ENCODE measurements around the gene MOSPD2.

MOSPD2 gene

DNA sequence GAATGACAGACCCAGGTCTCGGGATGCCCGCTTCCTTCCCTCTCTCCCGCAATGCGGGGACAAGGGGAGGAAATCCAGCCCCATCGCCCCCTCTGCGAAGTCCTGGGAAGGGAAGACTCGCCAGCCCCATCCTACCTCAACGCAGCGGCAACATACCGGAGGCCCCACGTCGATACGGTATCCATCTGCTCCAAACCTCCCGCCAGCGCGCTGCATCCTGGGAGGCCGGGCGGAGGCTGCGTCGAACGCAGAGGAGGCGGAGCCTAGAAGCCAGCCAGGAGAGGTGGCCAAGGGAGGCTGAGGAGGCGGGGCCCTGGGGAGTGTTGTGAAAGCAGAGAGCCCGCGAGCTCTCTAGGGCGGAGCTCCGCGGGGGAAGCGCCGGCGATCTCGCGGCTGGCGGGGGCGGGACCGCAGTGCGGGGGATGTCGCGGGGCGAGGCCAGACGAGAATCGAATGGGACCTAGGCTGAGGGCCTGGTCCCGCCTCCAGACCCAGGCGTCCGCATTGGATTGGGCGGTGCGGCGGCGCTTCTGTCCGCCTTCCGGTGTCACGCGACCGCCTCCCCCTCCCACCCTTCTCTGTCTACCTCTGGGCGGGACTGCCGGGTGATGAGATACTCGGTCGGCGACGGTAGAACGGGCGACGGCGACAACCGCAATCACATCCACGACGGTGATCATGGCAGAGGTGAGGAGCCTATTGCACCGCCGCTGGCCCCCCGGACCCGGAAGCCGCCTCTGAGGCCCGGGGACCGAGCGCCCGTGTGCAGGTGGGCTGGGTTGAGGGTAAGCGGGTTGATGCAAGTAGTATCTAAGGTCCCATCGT, at the start of gene MOSPD2, which contains the start of gene FANCB:
Gene MOSPD2 (plus strand): TSS at position 571 of the 825 bp plus-strand sequence. CDS start 108 bp downstream, at position 679.
Gene FANCB (minus strand): TSS at position 219 of the 825 bp plus-strand sequence. CDS start 7,559 bp downstream, outside the sequence.
- peak; percentile 87 to 96 for DNase-seq

DNA sequence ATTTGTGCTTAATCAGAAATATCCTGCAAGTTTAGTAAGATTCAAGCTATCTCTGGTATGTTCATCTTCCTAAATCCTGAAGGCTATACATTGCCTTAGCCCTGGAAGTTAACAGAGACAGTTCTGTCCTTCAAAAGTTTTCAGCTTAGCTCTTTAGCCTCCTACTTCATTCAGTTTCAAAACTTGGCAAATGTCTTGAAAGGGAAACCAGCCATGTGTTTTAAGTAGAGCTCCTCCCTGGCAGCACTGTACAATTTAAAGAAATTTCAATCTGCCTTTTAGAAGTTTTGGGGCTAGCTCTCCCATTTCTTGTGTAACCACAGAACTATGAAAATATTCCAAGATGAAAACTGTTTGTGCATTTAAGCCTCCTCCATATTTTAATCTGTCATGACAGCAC, 47.4 kb upstream of the MOSPD2 start:
- no peak for DNase-seq

DNA sequence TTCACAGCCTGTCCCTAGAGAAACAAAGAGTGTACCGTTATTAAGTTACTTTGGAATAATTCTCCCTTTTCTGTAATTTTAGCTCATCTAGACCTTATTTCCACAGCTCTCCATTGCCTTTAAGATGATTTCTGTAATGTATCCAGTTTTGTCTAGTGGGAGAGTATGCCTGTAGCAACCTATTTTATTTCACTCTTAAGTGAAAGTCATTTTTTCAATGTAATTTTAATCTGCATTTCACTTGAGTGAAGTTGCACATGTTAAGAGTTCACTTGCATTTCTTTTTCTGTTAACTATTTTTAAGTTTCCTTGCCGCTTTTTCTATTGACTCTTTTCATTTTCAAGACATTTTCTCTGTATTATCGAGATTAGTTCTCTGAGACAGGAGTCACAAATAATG, 46.9 kb upstream of the MOSPD2 start:
- DNase-seq: no peak

DNA sequence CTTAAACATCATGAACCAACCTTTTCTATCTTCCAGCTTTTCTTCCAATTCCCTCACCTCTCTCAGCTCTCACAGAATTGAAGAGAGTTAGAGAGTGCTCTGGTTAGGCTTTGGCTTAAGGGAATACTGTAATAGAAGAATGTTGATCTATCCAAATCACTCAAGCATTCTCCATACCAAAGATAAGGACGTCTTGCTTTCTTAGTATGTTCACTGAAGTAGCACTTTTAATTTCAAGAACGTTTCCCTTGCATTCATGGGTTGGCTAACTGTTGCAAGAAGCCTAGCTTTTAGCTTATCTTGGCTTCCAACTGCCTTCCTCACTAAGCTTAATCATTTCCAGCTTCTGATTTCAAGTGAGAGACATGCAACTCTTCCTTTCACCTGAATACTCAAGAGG, 43.6 kb upstream of the MOSPD2 start:
- no peak for DNase-seq

DNA sequence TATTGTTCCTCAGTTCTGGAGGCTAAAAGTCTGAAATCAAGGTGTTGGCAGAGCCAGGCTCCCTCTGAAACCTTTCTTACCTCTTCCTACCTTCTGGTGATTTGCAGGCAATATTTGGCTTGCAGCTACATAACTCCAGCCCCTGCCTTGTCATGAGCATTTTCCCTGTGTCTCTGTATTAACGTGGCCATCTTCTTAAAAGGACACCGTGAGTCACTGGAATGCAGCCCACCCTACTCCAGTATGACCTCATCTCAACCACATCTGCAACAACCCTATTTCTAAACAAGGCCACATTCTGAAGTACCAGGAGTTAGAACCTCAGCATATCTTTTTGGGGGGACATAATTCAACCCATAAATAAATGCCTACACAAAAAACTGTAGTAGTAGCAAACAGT, 41.1 kb upstream of the MOSPD2 start:
- no peak for DNase-seq

DNA sequence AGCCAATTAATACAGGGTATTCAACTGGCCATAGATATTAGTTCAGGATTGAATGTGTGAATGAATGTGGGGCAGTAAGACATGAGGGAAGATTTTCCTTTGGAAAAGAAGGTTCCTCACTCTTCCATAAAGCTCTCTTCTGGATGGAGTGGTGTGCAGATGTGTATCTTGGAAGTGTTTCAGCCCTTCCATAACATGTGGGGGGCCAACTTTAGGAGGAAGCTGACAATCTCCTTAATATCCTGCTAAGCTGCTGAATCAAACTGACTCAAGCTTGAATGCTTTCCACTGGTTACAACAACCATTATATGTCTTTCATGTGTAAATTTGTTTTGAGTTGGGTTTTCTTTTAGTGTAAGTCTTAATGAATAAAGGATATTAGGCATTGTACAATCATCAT, 40.6 kb upstream of the MOSPD2 start:
- DNase-seq: no peak

DNA sequence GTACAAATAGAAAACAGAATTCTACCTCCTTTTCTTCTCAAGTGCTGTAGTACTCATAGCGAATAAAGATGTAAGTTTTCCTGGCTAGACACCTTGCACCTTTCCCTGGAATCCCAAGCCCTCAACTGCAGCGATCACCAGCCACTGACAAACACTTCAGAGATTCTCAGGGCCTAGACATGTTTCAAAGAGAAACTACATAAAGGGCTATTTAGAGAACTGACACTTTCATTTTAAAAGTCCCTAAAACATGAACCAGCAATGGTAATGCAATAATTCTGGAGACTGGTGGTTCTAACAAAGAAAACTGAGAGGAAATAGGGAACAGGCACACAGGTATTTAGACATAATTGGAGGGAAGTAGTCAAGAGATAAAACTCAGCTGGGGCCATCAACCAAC, 36.1 kb upstream of the MOSPD2 start:
- no peak for DNase-seq

DNA sequence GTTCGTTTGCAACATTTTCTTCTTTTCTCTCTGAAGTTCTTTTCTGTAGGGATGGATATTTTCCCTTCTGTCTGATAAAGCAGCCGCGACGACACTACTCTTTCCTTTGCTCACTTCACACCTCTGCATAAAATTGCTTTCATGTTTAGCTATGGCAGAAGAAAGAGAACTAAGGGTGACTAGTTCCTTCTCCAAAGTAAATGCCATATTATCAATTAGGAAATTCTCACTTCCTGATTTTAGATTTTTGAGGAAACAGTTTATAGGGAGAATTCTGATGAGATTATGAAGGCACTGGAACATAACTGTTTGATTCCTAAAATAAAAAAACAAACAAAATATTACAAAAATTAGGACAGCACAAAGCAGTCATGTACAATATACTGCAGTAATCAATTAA, 29.6 kb upstream of the MOSPD2 start:
- no peak for DNase-seq

DNA sequence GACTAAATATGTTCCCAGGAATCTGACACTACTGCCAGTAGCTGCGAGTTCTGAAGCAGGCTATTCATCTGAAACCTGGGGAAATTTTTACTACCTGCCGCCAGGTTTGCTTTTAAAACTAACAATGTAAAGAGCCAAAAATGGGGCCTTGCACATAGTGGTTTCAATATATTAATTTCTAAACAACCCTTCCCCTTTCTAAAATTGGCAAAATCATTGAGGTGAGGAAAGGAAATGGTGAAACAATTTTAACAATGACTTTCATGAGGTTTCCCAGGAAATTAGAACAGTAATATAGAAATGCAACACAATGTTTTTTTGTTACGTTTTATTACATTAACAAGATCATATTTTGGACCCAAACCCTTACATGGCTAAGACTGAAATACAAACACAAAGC, 21.7 kb upstream of the MOSPD2 start:
- no peak for DNase-seq

DNA sequence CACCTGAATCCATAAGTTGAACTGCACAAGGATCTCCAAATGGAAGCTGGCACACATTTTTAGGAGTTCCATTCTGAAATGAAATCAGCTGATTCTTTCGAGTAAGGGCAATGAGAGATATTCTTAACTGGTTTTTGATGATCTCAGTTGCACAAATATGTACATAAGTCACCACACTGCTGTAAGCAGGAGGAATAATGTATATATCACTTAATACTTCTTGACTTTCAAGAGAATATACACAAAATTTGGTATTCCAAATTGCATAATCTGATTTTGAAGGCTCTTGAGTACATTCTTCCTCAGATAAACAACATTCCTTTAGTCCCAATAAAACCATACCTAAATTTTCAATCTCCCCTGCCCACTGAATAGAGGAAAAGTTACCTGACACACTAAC, 8.6 kb upstream of the MOSPD2 start:
- no peak for DNase-seq

DNA sequence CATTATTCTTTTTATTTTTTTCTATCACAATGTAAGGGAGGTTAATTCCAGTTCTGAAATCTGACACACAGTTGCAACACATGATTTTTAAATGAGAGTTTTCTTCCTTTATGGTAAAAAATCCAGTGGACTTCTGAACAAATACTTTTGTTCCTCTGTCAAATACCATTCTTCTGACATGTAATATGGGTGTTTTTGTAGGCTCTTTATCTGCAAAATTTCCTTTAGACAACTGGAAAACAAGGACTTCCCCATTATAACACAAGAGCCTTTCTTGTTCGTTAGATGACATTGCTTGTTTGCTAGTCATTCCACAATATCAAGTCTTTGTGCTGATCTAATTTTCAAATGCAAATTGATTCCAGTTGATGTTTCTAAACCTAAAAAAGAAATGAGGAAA, 8.0 kb upstream of the MOSPD2 start:
- no peak for DNase-seq

DNA sequence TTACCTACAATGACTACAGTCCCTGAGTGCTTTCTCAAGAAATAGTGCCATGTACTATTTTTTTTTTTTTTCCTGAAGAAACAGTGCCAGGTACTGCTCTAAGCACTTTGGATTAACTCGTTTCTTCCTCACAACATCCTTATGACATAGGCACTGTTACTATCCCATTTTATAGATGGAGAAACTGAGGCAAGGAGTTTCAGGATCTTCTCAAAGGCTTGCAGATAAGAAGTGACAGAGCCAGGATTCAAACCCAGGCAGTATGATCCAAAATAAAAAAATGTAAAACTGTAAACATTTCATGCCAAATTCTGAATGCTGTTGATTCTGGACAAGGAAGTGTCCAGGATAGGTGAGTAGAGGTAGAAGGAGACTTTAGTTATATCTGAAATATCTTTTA, 1.5 kb upstream of the MOSPD2 start:
- no peak for DNase-seq

DNA sequence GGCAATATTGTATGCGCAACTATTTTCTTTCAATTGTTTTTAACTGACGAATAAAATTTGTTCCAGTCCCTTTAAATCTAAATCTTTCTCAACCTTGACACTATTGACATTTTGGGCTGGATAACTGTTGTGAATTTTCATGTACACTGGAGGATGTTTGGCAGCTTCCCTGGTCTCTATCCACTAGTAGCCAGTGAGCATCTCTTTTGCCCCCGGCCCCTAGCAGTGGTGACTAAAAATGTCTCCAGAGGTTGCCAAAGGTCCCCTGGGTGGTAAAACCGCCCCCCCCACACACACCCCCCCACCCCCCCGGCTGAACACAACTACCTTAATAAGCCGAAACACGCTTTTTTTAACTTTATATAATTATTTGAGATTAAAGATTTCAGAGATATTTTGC, 866 bp upstream of the MOSPD2 start:
- no peak for DNase-seq

DNA sequence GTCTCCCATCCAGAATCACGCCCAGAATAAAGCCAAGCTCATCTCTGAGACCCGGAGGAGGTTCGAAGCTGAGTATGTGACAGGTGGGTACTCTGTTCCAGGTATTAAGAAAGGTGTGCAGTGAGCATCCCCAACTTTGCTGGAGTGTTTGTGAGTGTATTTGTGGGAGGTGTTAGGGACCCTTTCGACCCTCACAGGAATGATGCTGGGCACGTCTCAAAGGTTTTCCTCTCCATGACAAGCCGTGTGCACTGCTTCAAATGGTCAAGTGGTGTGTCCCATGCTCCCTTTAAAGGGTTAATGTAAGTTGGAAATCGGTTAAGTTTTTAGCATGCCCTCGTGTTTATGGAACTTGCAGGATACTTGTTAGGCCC, 442 bp downstream of the MOSPD2 start:
- DNase-seq: no peak

DNA sequence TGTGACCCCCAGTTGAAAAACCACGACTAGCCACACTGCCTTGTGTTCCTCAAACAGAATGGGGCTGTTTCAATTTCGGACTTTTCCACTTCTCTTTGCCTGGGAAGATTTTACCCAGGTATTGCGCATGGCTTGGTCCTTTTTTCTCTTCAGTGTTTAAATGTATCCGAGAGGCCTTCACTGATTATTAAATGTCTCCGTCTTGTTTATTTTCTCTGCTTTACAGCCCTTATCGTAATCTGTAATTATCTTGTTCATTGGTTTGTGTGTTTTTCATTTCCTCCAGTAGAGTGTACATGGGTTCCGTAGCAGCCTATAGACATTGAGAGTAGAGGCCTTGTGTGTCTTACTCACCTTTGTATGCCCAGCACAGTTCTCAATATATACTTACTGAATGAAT, 2.4 kb downstream of the MOSPD2 start:
- no peak for DNase-seq

DNA sequence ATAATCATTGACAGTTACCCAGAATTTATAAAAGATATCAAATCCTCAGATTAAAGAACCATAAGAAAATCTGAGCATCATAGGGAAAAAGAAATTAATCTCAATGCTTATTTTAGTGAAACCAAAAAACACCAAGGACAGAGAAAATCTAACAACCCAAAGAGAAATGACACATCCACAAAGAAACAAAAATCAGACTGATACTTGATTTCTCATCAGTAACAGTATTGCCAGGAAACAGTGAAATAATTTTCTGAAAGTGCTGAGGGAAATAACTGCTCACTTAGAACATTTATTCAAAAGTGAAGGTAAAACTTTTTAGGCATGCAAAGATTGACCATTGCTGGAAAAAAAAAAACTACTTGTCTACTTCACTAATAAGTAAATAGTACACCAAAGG, 10.6 kb downstream of the MOSPD2 start:
- no peak for DNase-seq

DNA sequence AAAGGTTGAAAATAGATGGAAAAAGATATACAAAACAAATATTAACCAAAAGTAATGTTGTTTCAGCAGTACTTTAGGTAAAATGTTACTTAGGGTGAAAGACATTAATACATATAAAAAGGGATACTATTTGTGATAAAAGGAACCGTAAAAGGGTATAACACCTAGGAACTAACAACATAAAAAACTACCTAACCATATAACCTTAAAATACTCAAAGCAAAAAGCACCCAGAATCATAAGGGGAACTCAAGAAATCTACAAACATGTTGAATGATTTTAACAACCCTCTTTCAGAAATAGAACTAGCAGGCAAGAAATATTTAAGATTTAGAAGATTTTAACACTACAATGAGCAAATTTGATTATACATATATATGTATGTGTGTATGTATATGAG, 11.5 kb downstream of the MOSPD2 start:
- no peak for DNase-seq

DNA sequence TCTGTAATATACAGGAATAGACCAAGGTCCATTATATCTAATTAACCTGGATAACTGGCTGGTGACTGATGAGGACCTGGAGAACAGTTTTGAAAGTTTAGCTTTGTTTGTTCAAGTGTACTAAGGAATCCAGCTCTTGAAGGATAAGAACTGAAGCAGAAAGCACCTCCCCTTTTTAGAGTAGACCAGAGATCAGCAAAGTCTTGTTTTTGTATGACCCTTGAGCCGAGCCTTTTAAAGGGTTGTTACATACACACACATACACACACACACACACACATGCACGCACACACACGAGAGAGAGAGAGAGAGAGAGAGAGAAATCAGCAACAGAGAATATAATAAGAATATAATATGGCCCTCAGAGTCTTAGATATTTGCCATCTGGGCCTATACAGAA, 13.0 kb downstream of the MOSPD2 start:
- DNase-seq: no peak

DNA sequence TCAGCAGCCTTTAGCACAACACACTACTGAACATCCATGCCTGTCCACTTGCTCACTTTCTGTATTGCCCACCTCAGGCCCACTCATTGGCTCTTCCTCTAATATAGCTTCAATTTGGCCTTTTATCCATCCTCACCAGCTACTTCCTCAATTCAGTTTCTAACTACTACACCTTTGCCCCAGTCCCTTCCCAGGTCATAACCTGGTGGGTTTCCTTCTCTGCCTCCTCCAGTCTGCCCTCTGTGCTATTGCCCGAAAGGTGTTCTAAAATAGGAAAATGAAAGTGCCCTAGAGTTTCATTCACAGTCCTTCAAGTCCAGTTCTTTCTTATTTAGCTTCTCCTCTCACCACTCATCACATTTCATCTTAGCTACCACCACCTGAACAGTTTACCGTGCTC, 23.1 kb downstream of the MOSPD2 start:
- no peak for DNase-seq

DNA sequence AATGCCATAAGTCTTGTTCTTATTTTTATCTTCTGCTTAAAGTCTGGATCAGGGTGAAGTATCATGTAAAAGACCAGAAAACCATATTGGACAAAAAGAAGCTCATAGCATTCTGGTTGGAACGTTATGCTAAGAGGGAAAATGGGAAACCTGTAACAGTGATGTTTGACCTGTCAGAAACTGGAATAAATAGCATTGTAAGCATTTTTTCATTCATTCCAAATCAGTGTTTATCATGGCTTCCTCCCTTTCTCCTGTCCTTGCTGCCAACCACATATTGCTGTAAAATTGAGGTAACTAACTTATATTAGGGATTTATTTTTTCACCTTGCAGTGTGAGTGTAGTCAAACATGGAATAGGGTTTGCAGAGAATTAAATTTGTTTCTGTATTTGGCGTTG, 23.8 kb downstream of the MOSPD2 start:
- no peak for DNase-seq

DNA sequence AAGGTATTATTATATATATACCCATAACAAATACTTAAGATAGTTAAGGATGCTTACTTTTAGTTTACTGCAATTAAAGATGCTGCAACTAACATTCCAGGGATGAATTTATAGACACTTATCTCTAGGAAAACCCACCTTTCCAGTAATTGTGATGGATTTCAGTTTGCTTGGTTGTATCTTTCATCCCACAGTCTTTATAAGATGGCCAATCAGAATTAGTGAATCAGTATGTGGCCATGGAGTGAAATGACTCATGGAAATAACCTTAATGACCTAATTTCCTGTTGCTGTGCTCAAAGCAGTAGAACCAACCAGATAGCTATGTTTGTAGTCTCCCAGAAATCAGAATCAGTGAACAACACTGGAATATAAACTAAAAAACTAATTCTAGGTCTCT, 26.4 kb downstream of the MOSPD2 start:
- no peak for DNase-seq

DNA sequence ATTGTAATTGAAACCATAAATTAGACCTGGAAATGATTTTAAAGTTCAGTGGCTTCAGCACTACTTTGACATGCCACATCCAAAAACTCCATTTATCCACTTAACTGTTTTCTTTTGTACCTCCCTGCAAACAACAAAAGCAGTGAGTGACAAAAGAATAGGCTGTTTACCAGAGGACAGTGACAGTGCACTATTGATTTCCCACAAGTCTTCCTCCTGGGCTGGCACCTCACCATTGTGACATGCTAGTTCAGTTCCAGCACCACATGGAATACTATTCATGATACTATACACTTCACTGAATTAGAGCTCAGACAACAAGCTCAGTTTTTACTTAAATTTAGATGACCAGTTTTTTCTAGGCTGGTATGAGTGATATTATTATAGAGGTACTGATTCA, 29.3 kb downstream of the MOSPD2 start:
- no peak for DNase-seq

DNA sequence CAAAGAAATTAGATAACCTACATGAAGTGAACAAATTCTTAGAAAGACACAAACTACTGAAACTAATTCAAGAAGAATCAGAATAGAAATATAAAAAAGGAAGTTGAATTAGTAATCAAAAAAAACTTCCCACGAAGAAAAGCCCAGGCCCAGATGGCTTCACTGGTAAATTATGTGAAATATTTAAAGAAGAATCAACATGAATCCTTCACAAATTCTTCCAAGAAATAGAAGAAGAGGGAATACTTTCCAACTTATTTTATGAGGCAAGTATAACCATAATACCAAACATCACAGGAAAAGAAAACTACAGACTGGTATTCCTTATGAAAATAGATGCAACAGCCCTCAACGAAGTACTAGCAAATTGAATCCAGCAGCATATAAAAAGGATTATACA, 30.7 kb downstream of the MOSPD2 start:
- DNase-seq: no peak

DNA sequence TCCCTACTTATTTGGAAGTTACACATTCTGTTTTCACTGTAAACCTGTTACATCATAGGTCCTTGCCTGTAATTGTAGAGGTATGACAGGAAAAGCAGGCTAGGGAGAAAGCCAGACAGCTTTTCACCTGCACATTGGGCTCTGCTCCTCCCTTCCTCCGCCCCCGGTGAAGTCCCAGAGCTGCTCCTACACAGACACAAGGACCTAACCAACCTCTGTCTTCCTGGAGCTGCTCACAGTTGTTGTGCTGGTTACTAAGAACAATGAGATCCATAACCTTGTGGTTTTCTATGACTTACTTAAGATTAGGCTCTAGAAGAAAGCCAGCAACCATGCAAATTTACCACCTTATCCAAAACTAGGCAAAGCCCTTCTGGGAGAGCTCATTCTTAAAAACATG, 40.0 kb downstream of the MOSPD2 start:
- no peak for DNase-seq

DNA sequence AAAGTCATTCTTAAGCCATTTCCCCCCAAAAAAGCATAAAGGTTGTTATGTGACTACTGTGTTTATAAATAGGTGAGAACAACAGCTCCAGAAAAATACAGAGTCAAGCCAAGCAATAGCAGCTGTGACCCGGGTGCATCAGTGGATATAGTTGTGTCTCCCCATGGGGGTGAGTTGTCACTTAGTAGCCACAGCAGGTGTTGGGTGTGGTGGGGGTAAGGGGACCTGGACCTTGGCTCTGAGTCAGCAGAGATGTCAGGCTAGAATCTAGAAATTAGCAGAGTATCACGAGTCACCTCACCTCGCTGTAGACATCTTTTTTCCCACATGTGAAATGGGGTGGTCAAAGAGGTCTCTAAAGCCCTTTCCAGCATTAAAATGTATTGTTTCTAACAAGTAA, 42.4 kb downstream of the MOSPD2 start:
- no peak for DNase-seq
